Stomach (tissue), 9 donors: ENCODE results near the gene SDHB. TPM values are rescaled to one million over a fixed set of nuclear protein-coding genes. Genes with fewer than 3 reads are reported as not detected.

Experiments
- DNase-seq, 2 donors: peaks; one replicate each; pipeline versions ENCODE4 v3.0.0 to v3.0.0-alpha.2; 2013 to 2019
- H3K27ac ChIP-seq, 5 donors: fragments of 200-600 bp in 4 of 5; sonication (generic) in 4 of 5; one replicate each; pipeline ENCODE4 v1.5.1; 2013 to 2019; ENCODE audit warnings: mild to moderate bottlenecking in 1 of 5, moderate library complexity in 1 of 5
- H3K27me3 ChIP-seq, 3 donors: fragments of 200-600 bp; sonication (generic); one replicate each; pipeline ENCODE4 v1.5.1; 2017 to 2019; ENCODE audit warnings: mixed run types in 1 of 3
- H3K36me3 ChIP-seq, 4 donors: fragments of 200-600 bp; sonication (generic); 1 replicate in 3 of 4; 2 replicates in 1 of 4; pipeline ENCODE4 v1.5.1; 2016 to 2019
- H3K4me1 ChIP-seq, 4 donors: fragments of 200-600 bp; sonication (generic); one replicate each; pipeline ENCODE4 v1.5.1; 2016 to 2019
- H3K4me3 ChIP-seq, 4 donors: fragments of 200-600 bp; sonication (generic) in 3 of 4; one replicate each; pipeline ENCODE4 v1.5.1; 2016 to 2019; ENCODE audit warnings: mild to moderate bottlenecking in 1 of 4
- H3K9me3 ChIP-seq, 4 donors: fragments of 200-600 bp; sonication (generic); one replicate each; pipeline ENCODE4 v1.5.1; 2016 to 2019
- CTCF ChIP-seq, 7 experiments: fragments of 450-650 bp in 4 of 7; fragments of 200-600 bp in 3 of 7; sonication (generic) in 3 of 7; IDR thresholded peaks; one replicate each; pipeline ENCODE4 v1.5.1; 2016 to 2019; ENCODE audit warnings: antibody characterized with exemption in 7 of 7, control low read depth in 2 of 7, mild to moderate bottlenecking in 1 of 7
- EP300 ChIP-seq: sonication (generic); formaldehyde crosslinking; IDR thresholded peaks from one replicate; pipeline ENCODE4 v1.6.1; 2017; ENCODE audit warnings: antibody characterized with exemption
- POLR2A ChIP-seq, 4 donors: fragments of 450-650 bp; IDR thresholded peaks; one replicate each; pipeline ENCODE4 v1.6.1; 2016; ENCODE audit warnings: antibody characterized with exemption in 4 of 4, control low read depth in 2 of 4, mild to moderate bottlenecking in 1 of 4, moderate library complexity in 1 of 4
- POLR2AphosphoS5 ChIP-seq, 3 donors: sonication (generic); formaldehyde crosslinking; IDR thresholded peaks; one replicate each; pipeline ENCODE4 v1.6.1; 2016; ENCODE audit warnings: antibody characterized with exemption in 3 of 3
- WGBS, 5 donors: extraction: QIAGEN DNeasy Blood & Tissue Kit in 3 of 5; methylation state at CpG; one replicate each; pipeline versions ENCODE4 v1.1.5 to v1.1.7; 2013 to 2018; 5-methylcytosine and 5-hydroxymethylcytosine counted together
- intact Hi-C: fragments of 100-400 bp; cut with DNase I; formaldehyde crosslinking; loops from one replicate; pipeline ENCODE4 v1.15.1; 2023; ENCODE audit warnings: low total_unique reads
- polyA plus RNA-seq, 3 donors: library from polyadenylated mRNA; stranded (reverse); fragments of 200-250 nt; gene quantifications; one replicate each; pipeline ENCODE4 v1.2.3, GENCODE V29; 2013
- total RNA-seq, 5 donors: library from RNA; depleted of rRNA; stranded (reverse); fragments of >200 nt; gene quantifications; one replicate each; pipeline versions ENCODE4 v1.1.0 to v1.2.3, GENCODE V29; 2014 to 2016
- donor health status: healthy with polysubstance abuse.
- donor health status: Bipolar disorder and iron deficiency.
- donor health status: healthy.

The SDHB gene
- total and polyA plus RNA-seq, 8 donors = 42.6 to 246 (median 121) TPM

- WGBS, 5 donors = 67 to 88% (median 88%) methylated on average over 3 of the region's 3 CpGs
- Histone ChIP-seq H3K27ac (no peak overlapping the region), H3K9me3 (no peaks in the 10 kb centered on the region), H3K27me3 (no peaks in the 10 kb centered on the region), H3K4me3 (no peak overlapping the region), H3K4me1 (peaks cover 5 to 15% (median 9%) of the 10 kb centered on the region in 4 donors), H3K36me3 (peaks cover 69 to 100% (median 100%) of the 10 kb centered on the region in 4 donors)
- TF ChIP-seq POLR2AphosphoS5 (IDR thresholded peaks at IDR 0.05) = no peak
- TF ChIP-seq POLR2A (IDR thresholded peaks at IDR 0.05) = no peak
- TF ChIP-seq CTCF (IDR thresholded peaks at IDR 0.05) = no peak
- no peak for TF ChIP-seq EP300
- intact Hi-C loops = no loop called here
- no peak for DNase-seq
These were observed 30.3 kb downstream of the SDHB start for GRCh38 chr1:17023573-17023972.

GRCh38 chr1:17023102-17023501 lies 30.7 kb downstream of the SDHB start:
- Histone ChIP-seq H3K9me3 (no peaks in the 10 kb centered on the region), H3K4me3 (no peak overlapping the region), H3K27ac (no peak overlapping the region), H3K27me3 (no peaks in the 10 kb centered on the region), H3K4me1 (peaks cover 2 to 10% (median 7%) of the 10 kb centered on the region in 4 donors), H3K36me3 (peaks cover 72 to 100% (median 100%) of the 10 kb centered on the region in 4 donors)
- intact Hi-C loops = no loop called here
- no peak for DNase-seq
- WGBS, 5 donors = 59 to 79% (median 69%) methylated on average over 4 of the region's 4 CpGs
- no peak for TF ChIP-seq EP300
- TF ChIP-seq POLR2A (IDR thresholded peaks at IDR 0.05) = no peak
- no peak for TF ChIP-seq CTCF (IDR thresholded peaks at IDR 0.05)
- TF ChIP-seq POLR2AphosphoS5 (IDR thresholded peaks at IDR 0.05) = no peak

- no peak overlapping the region for H3K27ac ChIP-seq
- H3K36me3 ChIP-seq = peaks cover 69 to 98% (median 95%) of the 10 kb centered on the region in 4 donors
- no peak overlapping the region for H3K4me3 ChIP-seq
- intact Hi-C loops = no loop called here
- 82 to 95% (median 90%) methylated on average over 10 of the region's 10 CpGs for WGBS, 5 donors
- DNase-seq = no peak
- no peaks in the 10 kb centered on the region for H3K4me1 ChIP-seq
- H3K27me3 ChIP-seq = no peaks in the 10 kb centered on the region
- TF ChIP-seq POLR2AphosphoS5 (IDR thresholded peaks at IDR 0.05) (no peak), POLR2A (IDR thresholded peaks at IDR 0.05) (no peak), EP300 (no peak), CTCF (IDR thresholded peaks at IDR 0.05) (no peak)
- no peaks in the 10 kb centered on the region for H3K9me3 ChIP-seq
These were observed 31.9 kb downstream of the SDHB start for GRCh38 chr1:17021896-17022295.

- no peak for DNase-seq
- Histone ChIP-seq H3K4me1 (no peaks in the 10 kb centered on the region), H3K27ac (no peak overlapping the region), H3K9me3 (no peaks in the 10 kb centered on the region), H3K36me3 (peaks cover 60 to 84% (median 81%) of the 10 kb centered on the region in 4 donors), H3K4me3 (no peak overlapping the region), H3K27me3 (no peaks in the 10 kb centered on the region)
- intact Hi-C loops = no loop called here
- TF ChIP-seq POLR2A (IDR thresholded peaks at IDR 0.05) (no peak), POLR2AphosphoS5 (IDR thresholded peaks at IDR 0.05) (no peak), CTCF (IDR thresholded peaks at IDR 0.05) (no peak), EP300 (no peak)
- WGBS, 5 donors = 90 to 98% (median 97%) methylated on average over 1 to 2 of the region's 2 CpGs
These were observed 33.3 kb downstream of the SDHB start for GRCh38 chr1:17020502-17020901.
